ENCODE data around the gene STAT4. TPM values are rescaled to one million over a fixed set of nuclear protein-coding genes. Genes with fewer than 3 reads are reported as not detected.

Gene STAT4
- total RNA-seq, 1 donor from 2014 or later: 3.0 TPM

DNA sequence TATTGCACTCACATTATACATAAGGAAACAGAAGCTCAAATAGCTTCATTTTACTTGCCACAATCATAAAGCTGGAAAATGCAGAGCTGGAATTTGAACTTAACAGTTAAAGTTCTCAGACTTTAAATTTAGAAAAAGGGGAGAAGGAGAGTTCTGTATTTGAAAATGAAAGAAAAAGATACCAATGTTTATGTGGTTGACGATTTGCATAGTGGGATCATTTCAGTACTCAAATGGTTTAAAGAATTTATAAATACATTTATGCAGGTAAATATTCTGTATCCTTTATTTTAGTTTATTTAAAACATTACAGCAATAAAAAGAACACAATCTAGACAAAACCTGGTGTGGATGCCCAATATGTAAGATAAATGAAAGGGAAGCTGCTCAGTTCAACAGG lies 25.5 kb upstream of the STAT4 start:
- DNase-seq (ENCODE audit: low read depth): no peak

DNA sequence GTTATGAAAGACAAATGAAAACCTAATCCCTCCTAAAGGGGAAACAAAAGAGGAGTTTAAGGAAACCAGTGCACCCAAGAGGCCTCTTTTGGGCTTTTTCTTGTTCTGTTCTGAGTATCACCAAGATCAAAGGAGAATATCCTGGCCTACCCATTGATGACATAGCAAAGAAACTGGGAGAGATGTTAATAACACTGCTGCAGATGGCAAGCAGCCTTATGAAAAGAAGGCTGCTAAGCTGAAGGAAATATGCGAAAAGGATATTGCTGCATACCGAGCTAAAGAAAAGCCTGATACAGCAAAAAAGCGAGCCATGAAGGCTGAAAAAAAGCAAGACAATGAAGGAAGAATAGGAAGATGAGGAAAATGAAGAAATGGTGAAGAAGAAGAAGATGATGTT lies 23.6 kb upstream of the STAT4 start:
- DNase-seq (ENCODE audit: low read depth): no peak

DNA sequence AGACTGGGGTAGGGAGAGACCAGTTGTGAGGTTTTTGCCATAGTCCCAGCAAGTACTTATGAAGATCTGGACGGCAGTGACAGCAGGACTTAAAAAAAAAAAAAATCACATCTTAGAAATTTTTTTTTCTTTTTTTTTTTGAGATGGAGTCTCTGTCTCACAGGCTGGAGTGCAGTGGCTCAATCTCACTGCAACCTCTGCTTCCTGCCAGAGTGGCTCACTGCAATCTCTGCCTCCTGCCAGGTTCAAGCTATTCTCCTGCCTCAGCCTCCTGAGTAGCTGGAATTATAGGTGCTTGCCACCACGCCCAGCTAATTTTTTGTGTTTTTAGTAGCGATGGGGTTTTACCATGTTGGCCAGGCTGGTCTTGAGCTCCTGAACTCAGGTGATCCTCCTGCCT lies 22.4 kb upstream of the STAT4 start:
- DNase-seq (ENCODE audit: low read depth): no peak

DNA sequence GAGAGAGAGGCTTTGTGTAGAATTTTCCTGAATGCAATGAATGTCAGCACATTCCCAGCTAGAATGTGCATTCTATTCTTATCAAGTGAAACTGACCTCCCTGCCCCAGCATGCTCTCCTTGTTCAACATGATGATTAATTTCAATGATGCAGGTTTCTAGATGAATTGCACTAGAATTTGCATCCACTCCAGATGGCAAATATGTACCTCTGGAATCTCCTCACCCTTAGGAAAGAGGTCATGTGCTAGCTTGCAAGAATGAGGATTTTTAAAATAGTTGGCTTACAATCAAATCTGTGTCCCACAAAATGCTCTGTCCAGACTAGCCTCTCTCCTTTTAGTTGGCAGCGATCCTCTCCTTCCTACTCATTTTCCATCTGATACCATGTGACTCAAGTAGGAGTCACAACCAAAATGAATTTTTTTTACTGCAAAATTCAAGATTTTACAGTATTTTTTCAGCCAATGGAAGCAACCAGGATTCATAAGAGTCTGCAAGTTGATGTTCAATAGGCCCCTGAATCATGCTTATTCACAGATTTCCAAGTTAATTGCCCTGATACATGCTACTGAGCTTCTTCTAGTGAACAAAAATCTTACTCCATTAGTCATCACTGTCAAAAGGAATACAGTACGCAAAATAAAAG lies 21.0 kb upstream of the STAT4 start:
- peak; percentile 86 for DNase-seq (ENCODE audit: low read depth)

DNA sequence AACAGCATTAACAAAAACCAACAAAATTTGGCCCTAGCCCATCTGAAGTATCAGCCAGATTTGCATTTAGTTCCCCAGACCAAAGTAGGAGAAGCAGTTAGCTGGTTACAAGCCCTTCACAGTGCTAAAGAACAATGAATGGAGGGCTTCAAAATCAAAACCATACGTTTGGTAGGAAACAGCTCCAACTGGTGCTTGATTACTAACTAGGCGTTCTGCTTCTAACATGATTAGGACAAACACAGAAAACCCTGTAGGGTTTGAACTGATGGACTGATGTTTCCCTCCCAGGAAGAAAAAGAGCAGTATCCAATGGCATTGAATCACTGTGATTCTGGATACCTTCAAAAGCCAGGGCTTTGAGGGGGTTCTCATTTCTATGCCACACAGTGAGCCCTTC lies 20.5 kb upstream of the STAT4 start:
- no peak for DNase-seq (ENCODE audit: low read depth)

DNA sequence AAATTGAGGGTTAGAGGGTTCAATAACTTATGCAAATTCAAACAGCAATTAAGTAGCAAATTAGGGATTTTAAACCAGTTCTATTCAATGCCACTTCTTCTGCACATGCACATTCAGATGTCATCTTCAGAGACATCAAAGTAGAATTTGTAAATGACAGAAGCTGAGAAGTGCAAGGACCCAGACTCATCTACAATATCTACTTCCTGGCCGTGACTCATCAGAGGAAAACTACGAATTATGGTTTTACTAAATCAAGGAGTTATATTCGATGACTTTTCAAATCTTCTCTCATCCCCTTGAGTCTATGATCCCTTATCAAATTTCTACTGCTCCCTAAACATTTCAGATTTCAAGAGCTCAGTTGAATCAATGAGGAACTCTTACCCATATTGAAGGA lies 20.0 kb upstream of the STAT4 start:
- no peak for DNase-seq (ENCODE audit: low read depth)

DNA sequence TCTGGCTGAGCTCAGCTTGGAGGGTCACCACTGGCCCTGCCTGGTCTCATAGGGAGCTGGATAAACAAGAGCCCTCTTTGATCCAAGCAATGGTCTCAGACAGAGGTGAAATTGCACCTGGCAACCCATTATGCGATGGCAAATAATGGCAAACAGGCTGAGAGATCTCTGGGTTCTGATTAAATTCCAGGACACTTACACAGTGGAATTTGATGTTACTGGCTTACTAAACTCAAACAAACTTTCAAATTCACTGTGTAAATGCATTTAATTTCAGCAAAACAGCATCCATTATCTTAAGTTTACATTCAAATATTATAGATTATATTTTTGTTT lies 19.5 kb upstream of the STAT4 start:
- no peak for DNase-seq (ENCODE audit: low read depth)

DNA sequence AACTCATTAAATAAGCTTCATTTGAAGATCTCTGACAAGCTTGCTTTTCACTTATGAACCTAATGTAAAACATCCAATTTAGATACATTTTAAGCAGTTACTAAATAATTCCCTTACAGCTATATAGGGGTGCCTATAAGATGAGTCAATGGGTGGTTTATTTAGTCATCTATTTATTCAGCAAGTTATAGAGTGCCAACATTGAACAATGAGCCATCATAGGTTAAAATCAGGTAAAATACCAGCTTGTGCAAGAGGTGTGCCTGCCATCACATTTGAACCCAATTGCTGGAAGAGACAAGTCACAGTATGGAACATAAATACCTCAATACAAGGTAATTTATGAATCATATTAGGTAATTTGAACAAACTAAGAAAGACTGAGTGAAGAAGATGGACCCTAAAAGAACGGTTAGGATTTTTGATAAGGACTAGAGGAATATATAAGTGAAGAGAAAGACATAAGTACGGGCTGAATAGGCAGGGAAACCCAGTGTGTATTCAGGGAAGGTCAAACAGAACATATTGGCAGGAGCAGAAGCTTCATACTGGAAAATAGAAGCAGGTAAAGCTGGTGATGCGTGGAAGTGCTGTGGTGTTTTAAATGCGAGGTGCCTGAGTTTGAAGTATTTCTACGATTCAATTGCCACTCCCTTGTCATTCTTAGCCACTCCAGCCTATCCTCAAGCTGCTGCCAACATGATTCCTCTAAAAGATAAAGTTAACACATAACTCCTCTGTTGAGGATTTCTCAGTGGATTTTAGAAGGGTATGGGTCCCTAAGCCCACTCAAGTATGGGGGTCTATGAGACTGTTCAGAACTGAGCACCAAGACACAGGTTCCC lies 18.9 kb upstream of the STAT4 start:
- peak; percentile 47 for DNase-seq (ENCODE audit: low read depth)

DNA sequence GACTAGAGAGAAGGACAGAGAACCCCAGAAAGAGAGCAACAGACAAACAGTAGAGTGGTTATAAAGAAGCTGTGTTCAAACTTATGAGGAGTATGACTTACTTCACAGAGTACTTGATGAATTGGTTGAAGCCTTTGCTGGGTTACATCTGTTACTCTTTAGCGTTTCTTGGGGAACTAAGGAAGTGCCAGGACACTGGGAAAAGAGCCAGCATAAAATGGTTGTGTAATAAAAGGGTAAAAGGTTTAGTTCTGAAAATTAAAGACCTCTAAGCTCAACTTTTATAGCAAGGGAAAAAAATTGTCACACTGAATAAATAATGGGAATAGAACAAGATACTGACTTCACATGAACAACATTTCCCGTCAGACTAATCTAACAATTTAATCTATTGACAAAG lies 17.0 kb upstream of the STAT4 start:
- peak; percentile 84 for DNase-seq (ENCODE audit: low read depth)

DNA sequence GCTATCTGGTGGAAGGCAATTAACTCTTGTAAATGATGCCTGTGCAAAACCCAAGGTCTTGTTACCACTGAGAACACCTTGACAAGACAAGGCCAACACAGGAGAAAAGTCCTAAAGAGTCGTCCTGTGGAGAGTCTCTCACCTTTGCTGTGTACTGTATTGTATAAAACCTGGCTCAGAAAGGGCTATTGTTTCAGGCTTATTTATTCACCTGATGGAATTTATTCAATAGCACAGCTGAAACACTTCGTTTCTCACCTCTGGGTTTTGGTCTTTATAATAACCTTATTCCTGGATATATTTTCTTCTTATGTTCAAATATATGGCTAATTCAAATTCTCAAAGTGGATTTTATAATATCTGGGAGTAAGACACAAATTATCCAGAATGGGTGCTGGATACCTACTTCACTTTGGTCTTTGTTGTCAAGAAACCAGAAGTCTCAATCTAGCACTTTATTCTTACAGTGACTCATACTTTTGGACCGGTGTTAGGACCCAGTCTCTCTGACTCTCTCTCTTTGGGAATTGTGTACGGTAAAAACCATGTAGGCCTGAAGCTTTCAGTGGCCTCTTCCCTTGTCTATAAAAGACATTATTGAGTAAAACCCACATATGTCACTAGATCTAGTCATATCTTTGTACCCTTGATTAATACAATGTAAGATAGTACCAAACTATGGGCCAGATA lies 16.1 kb upstream of the STAT4 start:
- DNase-seq (ENCODE audit: low read depth): no peak

DNA sequence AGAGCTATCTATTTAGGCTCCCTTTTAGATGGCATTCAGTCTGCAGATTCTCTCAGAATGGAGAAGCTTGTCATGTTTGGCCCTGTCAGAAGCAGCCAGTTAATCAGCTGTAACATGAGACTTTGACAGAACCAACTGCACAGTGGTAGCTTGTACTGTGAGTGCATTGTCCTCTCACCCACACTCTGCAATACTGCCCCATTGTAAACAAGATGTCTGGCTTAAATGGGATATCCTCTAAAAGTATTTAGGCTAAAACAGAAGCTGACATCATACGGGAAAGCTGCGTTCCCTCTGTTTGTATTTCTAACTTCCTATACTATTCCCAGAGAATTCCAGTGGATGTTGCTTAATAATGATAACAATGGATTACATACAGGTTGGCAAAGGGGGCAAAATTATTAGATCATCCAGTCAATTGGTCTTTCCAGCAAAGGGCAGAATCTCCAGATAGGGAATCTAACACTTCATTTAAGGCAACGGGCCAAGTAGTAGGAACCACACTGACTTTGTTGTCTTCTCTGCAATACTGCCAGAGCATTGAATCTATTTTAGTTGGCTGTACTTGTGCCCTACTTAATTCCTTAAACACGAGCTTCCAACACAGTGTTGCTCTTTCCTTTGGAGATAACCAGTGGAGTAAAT lies 15.4 kb upstream of the STAT4 start:
- DNase-seq (ENCODE audit: low read depth): peak; percentile 72

DNA sequence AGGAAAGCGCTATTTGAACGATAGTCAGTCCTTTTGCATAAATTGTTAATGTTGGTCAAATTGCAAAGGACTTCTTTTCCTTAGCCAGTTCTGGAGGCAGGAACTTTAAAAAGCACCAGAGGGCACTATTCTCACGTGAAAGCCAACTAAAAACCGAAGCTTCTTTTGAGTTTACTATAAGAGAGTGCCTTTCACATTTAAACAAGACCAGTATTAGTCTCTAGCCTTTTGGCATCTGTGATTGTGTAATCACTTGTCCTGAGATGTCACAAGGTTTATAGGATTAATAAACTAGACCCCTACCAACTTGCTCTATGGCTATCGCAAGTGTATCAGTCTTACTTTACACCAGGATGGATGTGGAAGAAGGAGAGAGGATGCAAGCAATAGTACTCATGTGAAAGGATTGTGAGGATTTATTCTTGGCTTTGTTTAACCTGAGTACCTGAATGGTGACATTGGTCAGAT lies 14.4 kb upstream of the STAT4 start:
- peak; percentile 65 for DNase-seq (ENCODE audit: low read depth)

DNA sequence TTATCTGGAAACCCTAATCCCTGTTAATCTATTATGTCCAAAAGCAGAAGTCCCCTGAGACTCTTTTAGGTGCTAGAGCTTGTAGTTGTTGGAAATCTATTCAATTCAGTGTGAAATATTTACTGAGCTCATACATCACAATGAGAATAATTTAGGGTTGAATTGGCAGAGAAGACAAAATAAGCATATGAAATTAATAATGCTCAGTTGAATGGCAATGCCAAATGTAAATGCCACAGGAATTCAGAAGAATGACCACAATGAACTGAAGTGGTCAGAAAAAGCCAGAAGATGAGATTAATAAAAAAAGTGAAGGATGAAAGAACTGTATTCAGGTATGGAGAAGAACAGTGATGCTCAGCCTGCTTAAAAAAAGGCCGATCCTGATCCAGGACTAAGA lies 8.0 kb upstream of the STAT4 start:
- no peak for DNase-seq (ENCODE audit: low read depth)

DNA sequence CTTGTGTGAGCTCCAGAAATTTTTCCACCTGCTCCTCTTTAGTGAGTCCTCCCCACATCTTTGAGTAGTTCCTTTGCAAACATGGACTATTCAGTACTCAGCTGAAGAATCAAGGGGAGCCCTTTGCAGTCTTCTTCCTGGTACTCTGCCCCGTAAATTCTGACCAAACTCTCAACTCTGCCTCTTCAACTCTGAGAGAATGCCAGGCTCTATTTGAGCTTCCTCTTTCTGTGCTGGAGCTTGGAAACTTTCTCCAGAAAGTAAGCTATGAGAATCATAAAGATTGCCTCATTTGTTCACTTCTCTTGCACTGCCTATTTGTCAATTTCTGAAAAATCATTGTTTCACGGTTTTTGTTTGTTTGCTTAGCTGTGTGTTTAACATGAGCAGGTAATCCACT lies 7.4 kb upstream of the STAT4 start:
- DNase-seq (ENCODE audit: low read depth): no peak

DNA sequence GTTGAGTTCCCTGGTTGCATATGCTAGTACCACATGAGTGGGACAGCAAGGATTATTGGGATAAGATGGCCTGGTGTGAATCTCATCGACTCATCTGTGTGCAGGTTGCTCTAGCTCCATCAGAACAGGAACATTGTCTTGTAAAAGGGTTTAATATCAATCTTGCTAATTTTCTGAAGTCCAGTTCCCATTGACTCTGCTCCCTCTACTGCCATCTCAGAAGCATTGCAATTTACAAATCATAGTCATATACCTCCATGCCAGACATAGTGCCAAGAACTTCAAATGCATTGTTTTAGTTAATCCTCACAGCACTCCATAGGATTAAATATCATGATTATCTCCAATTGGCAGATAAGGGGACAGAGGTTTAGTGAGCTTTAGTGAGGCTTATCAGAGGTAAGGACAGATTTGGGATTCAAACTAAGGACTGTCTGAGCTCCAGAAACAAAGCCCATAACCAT lies 4.8 kb upstream of the STAT4 start:
- peak; percentile 63 for DNase-seq (ENCODE audit: low read depth)

DNA sequence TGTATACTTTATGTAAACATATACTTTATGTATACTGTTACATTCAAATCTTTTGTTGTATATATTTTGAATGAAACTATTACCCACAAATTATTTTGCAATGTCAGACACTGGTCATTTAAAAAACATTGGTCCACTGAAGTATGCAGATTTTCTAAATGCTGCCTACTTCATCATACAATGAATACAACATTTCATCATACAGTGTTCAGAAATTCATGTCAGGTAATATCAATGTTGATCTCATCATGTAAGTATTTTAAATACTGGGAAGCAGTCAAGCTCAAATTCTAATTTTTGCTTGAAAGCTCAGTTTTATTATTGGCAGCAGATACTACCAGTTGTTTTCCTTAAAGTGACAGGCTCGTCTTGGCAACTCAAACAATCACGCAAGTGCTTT lies 2.9 kb upstream of the STAT4 start:
- DNase-seq (ENCODE audit: low read depth): no peak

DNA sequence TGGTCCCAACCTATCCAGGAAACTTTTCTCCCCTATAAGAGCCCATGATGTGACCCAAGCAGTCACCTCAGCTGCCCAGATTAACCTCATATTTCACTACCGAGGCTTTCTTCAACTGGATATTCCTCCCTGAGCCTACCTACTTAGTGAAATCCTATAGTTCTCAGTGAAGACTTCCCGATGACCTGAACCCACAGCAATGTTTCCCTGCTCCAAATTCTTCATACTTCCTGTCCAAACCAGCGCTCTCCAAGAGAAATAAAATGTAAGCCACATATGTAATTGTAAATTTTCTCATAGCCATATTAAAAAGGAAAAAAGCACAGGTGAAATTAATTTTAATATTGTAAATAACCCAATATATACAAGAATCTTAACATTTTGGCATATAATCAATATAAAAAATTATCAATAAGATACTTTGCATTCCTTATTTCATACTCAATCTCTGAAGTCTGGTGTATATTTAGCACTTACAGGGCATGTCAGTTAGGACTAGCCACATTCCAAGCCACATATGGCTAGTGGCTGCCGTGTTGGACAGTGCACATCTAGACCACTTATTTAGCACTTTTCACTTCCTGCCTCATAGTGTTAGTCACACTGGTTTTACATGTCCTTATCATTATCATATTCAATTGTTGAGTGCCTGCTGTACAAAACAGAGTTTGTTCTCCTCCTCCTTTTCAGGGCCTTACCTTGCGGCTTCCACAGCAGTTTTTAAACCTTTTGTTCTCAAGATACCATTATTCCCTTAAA lies 1.9 kb upstream of the STAT4 start:
- no peak for DNase-seq (ENCODE audit: low read depth)

DNA sequence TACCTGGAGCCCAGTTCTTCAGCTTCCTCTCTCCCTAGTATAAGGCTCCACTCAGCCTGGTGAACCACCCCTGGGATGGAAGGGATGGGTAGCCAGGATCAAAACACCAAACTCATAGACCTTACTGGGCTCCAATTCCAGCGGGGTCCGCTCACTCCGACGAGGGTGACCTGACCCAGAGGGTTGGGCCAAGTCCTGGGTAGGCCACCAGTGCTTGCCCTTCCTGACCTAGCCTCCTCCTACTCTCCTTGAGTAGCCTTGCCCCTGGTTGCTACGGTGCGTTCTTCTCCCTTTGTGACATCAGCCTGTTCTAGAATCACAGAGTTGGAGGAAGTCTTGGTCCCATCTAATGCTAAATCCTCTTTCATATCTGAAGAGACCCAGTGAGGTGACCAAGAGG lies 537 bp upstream of the STAT4 start:
- DNase-seq (ENCODE audit: low read depth): no peak

DNA sequence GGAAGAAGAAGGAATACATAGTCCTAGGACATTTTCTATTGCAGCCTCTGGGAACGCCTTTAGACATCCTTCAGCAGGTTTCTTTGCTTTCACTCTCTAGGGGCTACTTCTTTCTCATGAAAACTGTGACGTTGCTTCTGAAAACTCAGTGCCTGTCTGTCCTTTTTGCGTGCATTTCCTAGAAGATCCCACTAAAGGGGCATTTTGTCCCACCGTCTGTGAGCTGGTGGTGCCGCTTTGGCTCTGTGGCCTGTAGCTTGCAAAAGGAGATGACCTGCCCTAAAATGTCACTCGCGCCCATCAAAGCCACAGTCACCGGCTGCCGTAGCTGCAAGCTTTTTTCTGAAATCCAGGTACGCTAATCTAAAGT lies 579 bp downstream of the STAT4 start:
- no peak for DNase-seq (ENCODE audit: low read depth)

DNA sequence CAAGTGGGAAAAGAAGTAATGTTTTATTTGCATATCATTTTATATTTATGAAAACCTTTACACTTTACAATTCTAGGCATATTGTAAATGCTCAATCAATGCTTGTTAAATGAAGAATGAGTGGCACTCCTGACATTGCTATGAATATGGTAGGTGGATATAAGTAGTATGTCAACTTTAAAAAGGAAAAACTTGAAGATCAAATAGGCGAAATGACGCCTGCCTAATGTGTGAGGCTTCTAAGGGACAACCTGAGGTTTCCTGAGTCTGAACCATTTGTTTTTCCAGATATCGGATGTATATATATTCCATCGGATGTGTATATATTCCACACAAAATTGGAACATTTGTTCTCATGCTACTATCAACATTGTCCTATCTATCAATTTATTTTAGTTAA lies 1.4 kb downstream of the STAT4 start:
- no peak for DNase-seq (ENCODE audit: low read depth)

DNA sequence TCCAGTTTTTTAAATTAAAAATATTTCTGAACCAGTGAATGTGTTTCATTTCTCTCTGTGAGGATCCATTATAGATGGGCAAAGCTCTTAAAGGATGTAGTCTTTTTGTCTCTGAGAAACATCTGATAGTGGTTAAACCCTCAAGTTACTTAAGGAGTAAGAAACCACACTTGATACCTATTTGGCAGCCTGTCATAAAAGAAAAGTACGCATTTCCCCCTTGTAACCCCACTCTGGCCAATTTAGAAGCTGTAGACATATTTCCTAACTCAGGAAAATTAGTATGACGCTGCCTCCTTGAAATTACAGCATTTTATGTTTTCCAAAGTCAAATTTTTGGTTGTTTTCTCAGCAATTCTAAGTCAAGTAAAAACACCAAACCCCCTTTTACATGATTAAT lies 2.0 kb downstream of the STAT4 start:
- no peak for DNase-seq (ENCODE audit: low read depth)

DNA sequence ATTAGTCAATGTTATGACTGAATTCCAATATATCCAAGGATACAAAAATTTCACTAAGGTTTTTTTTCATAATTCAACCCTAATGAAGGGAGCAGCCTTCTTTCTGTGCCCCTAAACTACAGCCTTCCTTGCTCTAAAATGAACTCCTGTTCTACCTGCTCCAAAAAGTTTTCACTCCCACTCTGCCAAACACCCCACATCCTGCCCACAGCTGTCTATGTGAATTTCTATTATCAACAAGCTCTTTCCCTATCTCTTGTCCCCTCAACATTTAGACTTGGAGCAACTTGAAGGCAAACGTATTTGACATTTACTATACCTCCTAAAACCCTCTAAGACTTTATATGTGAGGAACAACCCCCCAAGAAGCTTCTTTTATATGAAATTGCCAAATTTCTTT lies 2.5 kb downstream of the STAT4 start:
- DNase-seq (ENCODE audit: low read depth): no peak
